Measurements from ENCODE around the gene BPIFB2.

DNA sequence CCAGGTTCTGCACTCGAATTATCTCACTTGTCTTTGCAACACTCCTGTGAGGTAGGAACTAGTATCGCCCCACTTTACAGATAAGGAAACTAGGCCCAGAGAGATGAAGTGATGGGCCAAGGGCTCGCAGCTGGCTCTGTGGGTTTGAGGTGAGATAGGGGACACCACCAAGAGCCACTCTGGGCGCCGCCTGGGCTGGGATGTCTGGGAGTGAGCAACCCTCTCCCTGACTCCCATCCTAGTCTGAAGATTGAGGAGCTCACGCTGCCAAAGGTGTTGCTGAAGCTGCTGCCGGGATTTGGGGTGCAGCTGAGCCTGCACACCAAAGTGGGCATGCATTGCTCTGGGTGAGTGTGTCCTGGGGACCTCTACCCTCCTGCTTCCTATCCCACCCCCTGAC, 51.6 kb downstream of the BPIFB2 start:
- TF ChIP-seq POLR2A (IDR thresholded peaks at IDR 0.05), result no peak
- no peak for TF ChIP-seq CTCF (IDR thresholded peaks at IDR 0.05)
